HEK293T (cell line): ENCODE results near the gene GABBR2.

Experiments
- FOXA1 ChIP-seq: fragments of 450-650 bp; IDR thresholded peaks from 2 replicates; pipeline ENCODE4 v1.6.1; 2016; ENCODE audit warnings: mild to moderate bottlenecking
- FOXM1 ChIP-seq: fragments of 450-650 bp; IDR thresholded peaks from 2 replicates; pipeline ENCODE4 v1.6.1; 2017; ENCODE audit warnings: mild to moderate bottlenecking, borderline replicate concordance
- L3MBTL2 ChIP-seq: fragments of 450-650 bp; conservative IDR thresholded peaks from 2 replicates; pipeline ENCODE4 v1.6.1; 2016; ENCODE audit warnings: mild to moderate bottlenecking
- LEF1 ChIP-seq: fragments of 450-650 bp; IDR thresholded peaks from 2 replicates; pipeline ENCODE4 v1.6.1; 2017; ENCODE audit warnings: mild to moderate bottlenecking, borderline replicate concordance
- SP1 ChIP-seq: fragments of 450-650 bp; IDR thresholded peaks from 2 replicates; pipeline ENCODE4 v1.6.1; 2017
- SUZ12 ChIP-seq: fragments of 450-650 bp; IDR thresholded peaks from 2 replicates; pipeline ENCODE4 v1.6.1; 2016; ENCODE audit warnings: mild to moderate bottlenecking
- ZNF384 ChIP-seq: fragments of 450-650 bp; IDR thresholded peaks from 2 replicates; pipeline ENCODE4 v1.6.1; 2016
- TF ChIP-seq, protein P1 (sequence below): fragments of 450-650 bp; IDR thresholded peaks from 2 replicates; pipeline ENCODE4 v1.6.1; 2016

DNA sequence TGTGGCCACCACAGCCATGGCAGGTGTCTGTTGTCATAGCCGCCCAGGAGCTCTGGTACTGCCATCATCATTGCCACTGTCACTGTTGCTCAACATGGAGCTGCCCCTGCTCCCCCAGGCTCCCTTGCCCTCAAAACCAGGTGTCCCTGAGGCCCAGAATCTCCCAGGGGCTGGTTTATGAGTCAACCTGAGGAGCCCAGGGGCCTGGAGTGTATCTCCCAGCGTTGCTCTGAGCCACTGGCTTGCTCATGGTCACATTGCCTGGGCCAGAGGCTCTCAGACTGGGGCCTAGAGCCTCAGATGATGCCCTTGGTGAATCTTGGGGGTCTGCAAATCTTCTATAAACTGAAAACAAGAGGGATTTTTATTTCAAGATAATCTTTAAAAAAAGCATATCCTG lies 428.6 kb downstream of the GABBR2 start:
- TF ChIP-seq L3MBTL2 (no peak), FOXM1 (no peak), LEF1 (no peak), FOXA1 (no peak), ZNF384 (no peak), SP1 (no peak), SUZ12 (no peak)
- TF ChIP-seq, protein P1, sequence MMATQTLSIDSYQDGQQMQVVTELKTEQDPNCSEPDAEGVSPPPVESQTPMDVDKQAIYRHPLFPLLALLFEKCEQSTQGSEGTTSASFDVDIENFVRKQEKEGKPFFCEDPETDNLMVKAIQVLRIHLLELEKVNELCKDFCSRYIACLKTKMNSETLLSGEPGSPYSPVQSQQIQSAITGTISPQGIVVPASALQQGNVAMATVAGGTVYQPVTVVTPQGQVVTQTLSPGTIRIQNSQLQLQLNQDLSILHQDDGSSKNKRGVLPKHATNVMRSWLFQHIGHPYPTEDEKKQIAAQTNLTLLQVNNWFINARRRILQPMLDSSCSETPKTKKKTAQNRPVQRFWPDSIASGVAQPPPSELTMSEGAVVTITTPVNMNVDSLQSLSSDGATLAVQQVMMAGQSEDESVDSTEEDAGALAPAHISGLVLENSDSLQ, result no peak
